KBM-7 (cell line): ENCODE data around the gene BPIFB3.

ENCODE experiments used
- DNase-seq: peaks from one replicate; pipeline ENCODE4 v3.0.0-alpha.2; 2015
- in situ Hi-C: fragments of 300-500 bp; cut with MboI; formaldehyde crosslinking; loops from 2 replicates; pipeline ENCODE4 v1.14.3; 2020; ENCODE audit warnings: low sequenced_read_pairs, low pct_unique_long_range_greater_than_20kb, mixed read lengths

Gene BPIFB3, protein sequence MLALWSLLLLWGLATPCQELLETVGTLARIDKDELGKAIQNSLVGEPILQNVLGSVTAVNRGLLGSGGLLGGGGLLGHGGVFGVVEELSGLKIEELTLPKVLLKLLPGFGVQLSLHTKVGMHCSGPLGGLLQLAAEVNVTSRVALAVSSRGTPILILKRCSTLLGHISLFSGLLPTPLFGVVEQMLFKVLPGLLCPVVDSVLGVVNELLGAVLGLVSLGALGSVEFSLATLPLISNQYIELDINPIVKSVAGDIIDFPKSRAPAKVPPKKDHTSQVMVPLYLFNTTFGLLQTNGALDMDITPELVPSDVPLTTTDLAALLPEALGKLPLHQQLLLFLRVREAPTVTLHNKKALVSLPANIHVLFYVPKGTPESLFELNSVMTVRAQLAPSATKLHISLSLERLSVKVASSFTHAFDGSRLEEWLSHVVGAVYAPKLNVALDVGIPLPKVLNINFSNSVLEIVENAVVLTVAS

DNA sequence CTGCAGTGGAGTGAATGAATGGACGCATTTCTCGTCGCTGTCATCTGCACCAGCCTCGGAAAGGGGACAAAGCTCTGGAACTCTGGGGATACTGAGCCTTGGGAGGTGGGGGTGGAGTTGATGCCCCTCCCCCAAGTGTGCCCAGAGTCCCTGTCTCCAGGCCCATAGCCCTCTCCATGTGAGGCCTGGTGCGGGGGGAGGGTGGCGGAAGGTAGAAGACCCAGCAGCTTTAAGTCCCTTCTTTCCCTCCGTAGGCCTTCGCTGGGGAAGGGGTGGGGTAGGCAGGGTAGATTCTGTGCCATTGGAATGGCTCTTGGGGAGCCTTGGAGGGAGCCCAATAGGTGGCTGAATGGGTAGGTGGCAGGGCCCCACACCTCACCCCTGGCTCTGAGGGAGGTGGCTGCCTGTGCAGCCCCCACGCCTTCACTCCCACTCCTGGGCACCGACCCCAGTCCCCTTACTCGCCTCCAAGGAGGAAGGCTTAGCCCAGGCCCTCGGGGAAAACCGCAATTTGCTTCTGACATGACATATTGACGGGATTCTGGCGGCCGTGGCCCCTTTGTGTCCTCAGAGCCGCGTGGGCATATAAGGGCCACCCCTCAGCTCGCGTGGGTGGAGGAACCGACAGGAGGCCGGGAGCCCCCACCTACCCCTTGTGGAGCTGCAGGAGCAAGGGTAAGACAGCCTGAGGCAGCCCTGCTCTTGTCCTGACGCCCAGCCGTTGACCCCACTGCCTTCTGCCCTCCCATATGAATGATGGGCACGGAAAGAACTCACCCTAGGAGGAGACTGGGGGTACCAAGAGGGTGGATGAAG is at the start of gene BPIFB3:
Gene BPIFB3, plus strand, starts transcription at position 613 of the 816 bp plus-strand sequence. CDS start 1,533 bp downstream, outside the sequence.
- DNase-seq: no peak
- in situ Hi-C loops: no loop called here

DNA sequence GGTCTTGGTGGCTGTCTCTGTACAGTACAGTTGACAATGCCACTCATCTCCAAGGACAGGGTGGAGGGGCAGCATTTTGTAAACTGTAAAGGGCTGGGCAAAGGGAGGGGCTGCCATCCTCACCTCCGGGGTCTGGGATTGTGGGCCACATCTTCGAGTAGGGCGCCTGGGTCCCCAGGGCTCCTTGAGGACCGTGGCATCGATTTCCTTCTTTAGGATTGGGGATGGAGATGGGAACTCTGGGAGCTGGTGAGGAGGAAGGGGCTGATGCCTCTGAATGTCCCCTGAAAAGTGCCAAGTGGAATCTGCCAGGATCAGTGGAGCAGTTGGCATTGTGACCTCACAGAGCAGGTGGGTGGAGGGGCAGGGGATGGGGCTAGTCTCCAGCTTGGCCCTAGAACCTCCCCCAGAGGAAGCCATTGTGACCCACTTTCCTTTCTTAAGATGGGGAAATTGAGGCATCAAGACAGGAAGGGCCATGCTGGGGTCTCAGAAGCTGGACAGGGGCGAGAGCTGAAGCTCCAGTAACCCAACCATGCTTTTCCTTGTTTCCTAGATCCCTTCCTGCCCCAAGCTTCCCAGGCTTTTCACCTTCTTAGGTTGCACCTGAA is 49.5 kb upstream of the BPIFB3 start, which contains the start of gene SUN5:
Gene SUN5, minus strand, starts transcription at position 293 of the 611 bp plus-strand sequence. Its CDS starts 93 bp downstream, at position 200.
- in situ Hi-C loops: no loop called here
- no peak for DNase-seq

DNA sequence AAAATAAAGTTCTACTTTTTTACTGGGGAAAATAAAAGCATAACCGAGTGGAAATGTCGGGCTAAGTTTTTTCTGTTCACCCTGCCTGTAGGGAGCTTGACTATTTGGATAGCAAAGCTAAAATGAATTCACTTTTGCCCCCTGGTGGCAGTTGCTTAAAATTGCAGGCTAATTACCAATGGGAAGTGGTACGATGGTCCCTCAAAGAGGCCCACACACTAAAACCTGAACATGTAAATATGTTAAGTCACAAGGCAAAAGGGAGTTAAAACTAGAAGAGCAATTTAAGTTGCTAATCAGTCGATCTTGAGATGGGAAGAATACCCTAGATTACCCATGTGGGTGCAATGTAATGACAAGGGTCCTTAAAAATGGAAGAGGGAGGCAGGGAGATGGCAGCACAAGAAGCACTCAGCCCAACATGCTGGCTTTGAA is 48.6 kb upstream of the BPIFB3 start:
- peak; percentile 72 for DNase-seq
- in situ Hi-C loops: no loop called here

DNA sequence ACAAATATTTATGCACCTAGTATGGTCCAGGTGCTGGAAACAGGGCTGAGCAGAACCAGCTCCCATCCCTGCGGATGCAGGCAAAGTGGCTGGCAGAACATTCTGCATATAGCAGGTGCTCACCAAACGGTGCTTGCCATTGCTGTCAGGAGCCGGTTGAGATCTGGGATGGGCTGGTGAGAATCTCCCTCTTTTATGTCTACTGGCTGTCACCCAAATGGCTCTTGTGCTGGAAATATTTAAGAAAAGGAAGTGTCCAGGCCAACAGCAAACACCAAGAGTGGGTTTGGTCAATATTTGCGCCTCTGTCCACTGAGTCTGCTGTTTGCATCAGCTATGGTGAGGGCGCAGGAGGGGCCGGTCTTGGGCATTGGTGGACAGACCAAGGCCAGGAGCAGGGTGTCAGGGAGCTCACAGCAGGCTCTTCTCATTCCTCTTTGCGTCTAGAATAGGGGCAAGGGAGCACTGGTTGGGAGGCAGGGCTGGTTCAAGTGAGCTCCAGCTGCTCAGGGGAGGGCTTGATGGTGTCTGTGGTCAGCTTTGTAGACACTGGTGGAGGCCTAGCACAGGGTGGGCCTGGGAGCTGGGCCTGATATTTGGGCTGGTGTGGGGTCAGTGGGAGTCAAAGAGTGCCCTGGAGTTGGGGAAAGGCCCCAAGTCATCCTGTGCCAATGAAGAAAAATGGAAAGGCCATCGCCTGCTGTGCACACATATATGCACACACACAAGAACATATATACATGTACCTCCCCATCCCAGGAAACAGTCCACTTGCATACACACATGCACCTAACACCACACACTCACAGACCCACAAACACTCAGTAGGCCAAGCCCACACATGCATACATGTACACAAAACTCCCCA is 47.6 kb upstream of the BPIFB3 start:
- in situ Hi-C loops: no loop called here
- DNase-seq: no peak

DNA sequence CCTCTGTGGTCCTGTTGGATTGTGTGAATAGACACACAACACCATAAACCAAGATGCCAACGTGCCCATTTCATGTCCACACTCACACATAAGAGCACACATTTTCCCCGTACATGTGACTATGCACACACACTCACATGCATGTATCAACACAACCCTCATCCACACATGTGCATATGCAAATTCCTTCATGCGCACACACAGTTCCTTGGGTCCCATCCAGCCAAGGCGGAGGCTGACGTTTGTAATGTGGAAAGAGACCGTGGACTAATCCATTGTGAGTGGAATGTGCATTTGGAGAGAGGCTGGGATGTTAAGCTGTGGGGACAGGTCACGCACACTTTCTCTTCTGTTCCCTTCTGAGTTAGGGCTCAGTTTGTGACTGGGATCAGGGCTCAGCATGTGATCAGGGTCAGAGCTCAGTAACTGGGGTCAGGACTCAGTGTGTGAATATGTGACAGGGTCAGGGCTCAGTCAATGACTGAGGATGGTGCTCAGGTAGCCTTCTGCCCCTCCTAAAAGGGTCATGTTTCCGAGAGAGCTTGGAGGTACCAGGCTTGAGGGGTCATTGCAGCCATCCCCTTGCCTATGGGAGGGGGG is 46.8 kb upstream of the BPIFB3 start:
- in situ Hi-C loops: no loop called here
- no peak for DNase-seq

DNA sequence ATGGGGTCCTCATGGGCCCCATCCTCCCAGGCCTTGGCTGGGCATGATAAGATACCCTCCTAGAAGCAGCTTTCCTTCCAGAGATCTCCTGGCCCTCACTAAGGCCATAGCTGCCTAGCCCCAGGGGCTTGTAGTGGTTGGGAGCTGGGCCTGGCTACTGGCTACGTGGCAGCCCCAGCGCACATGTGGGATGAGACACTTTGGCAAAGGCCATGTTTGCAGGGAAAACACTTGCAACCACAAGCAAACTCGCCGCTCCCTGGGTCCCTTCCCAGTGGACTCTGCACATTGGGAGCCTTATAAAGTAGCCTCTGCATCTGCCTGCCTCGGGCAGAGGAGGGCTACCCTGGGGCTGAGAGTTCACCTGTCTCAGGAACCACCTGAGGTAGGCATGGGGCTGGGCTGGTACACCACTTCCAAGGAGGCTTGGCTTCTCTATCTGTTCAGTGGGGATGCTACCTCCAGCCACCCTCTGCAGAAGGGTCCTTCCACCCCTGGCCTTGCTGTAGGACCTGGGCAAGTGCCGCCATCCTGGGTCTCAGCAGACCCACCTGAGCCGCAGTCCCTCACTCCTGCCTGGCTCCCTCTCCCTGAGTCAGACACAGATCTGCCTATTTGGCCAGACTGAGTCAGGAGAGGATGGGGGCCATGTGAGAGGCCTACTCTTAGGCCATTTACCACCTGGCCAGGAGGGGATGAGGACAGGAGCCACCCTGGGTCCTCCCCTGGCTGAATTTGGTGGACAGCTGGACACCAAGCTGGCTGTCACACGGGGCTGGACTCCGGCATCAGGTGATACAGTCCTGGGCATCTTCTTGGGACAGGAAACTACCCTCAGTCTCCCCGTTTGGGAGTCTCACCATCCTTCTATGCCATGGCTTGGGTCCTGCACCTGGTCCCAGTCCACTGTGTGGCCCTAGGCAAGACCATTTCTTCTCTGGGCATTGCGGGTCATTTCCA is 46.0 kb upstream of the BPIFB3 start, which contains the start of gene BPIFB2:
Gene BPIFB2, plus strand, starts transcription at position 329 of the 960 bp plus-strand sequence. CDS start 871 bp downstream, outside the sequence.
- no peak for DNase-seq
- in situ Hi-C loops: no loop called here

DNA sequence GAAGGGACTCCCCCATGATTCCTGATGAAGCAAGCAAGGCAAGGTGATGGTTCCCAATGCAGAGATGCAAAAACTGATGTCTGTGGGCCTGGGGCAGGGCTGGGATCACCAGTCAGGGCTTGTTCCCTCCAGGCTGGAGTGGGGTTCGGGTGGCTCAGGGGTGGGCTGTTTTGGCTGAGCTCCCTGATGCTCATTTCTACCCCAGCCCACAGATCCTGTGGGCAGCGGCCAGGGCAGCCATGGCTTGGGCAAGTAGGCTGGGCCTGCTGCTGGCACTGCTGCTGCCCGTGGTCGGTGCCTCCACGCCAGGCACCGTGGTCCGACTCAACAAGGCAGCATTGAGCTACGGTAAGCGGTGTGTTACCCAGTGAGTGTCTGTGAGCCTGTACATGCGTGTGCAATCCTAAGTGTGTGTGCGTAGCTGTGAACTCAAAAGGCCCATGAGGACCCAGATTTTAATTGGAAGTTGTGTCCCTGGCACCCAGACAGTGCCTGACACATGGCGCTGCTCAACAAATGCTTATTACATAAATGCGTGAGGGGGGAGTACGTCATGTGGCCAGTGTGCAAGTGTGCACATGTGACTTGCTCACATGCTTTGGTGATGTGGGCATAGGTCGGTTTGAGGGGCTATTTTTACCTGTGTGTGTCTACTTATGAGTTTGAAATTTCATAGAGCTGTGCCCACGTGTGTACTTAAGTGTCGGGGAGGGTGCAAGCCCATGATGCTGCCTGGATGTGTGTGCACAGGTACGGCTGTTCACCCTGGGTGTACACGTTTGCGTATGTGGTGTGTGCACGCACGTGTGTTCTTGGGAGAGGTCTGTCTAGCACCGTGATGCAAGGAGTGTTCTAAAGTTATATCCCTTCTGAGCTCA is 45.1 kb upstream of the BPIFB3 start:
- DNase-seq: no peak
- in situ Hi-C loops: no loop called here

DNA sequence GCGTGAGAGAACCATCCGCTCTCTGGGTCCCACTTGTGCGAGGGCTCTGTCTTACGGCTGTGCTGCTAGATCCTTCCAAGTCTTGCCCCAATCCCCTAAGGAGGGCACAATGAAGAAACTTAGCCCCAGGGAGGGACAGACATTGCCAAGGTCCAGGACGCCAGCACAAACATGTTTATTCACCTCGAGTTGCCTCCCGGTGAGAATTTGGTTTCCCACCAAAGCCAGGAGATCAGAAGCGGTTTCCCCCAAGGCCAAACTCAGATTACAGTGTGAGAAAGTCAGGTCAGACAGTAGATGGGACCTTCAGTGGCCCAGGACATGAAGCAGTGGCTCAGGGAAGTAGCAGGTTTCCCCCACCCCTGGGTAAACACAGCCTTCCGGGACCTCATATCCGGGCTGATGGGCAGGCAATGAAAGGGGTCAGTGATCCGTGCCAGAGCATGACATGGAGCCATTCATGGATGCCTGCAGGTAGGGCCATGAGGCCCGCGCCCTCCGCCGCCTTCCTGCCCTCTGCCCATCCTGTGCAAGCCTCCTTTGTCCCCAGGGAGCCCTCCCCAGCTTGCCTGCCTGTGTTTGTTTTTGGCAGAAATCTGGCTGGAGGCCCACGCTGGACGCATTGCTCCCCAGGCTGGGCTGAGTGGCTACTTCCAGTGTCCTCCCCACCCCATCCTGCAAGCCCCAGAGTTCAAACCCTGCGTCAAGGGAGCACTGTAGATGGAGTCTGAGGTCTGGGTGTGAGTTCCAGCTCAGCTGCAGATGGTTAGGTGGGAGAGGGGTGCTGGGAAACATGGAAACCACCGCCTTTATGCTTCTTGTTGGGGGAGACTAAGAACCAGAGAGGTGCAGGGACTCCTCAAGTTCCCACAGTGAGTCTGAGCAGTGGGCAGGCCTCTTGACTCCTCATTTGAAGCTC is 44.2 kb upstream of the BPIFB3 start:
- in situ Hi-C loops: no loop called here
- no peak for DNase-seq

DNA sequence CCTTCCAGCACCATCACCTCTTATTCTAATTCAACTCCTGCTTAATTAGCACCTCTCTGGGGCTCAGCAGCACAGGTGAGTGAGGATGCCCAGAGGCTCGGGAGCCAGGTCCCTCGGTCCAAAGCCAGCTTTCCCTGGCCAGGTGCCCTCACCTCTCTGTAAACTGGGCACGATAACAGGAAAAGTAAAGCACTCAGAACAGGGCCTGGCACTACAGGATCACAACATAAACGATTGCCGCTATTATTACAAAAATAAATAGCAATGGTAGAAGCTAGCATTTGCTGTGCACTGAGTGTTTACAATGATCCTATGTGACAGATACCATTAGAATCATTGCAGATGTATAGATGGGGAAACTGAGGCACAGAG is 43.6 kb upstream of the BPIFB3 start:
- DNase-seq: no peak
- in situ Hi-C loops: no loop called here

DNA sequence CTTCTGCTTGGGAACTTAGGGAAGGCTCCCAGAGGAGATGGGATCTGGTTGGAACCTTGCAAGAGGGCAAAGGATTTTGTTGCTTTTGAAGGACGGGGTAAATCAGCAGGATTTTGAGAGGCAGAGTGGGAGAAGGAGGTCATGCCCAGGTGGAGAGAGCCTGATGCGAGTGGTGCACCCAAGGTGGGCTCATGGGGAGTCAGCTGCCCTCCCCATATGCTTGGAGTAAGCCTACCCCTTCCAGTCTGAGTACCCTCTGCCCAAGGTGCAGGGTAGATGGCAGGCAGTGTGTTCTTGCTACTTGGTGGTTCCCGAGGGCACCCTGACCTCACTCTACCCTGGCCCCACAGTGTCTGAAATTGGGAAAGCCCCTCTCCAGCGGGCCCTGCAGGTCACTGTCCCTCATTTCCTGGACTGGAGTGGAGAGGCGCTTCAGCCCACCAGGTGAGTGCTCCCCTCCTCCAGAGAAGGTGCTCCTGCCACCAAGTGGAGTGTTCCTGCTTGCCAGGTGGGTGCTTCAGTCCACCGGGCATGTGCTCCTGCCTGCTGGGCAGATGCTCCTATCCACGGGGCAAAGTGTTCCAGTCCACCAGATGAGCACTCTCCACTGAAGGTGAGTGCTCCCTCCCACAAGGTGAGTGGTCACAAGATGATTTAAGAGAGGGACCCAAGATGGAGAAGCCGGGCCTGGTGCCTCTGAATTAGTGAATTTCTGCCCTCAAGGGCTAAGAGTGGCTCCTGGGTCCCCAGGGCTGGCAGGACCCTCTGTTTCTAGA is 42.8 kb upstream of the BPIFB3 start:
- in situ Hi-C loops: no loop called here
- DNase-seq: no peak

DNA sequence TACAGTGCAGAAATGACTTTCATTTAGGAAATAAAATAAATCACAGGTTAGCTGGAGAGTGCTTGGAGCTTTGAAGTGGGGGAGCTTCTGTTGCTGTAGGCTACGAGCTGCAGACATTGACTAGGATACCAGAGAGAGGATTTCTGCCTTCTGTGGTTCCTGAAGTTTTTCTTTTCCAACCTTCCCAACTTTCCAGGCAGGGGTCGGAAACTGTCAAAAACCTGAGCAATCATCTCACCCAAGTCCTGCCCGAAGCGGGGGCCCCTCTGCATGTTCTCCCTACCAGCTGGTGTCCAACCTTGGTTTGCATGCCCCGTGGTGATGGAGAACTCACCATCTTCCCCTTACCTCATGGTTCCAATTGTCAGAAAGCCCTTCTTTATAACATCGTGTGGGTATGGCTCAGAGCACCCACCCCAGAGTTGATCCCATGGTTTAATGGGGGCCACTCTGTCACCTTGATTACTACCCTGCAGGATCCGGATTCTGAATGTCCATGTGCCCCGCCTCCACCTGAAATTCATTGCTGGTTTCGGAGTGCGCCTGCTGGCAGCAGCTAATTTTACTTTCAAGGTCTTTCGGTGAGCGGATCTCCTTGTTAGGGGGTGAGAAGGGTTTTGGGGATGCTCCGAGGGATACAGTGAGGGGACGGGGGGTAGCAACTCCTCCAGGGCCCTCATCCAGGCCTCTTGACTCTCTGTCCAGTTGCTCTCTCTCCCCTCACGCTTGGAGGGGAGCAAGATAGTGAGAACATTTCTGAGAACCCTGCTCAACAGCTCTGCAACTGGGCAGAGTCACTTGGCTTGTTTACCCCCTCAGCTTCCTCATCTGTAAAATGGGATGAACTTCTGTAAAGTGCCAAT is 41.1 kb upstream of the BPIFB3 start:
- DNase-seq: no peak
- in situ Hi-C loops: no loop called here

DNA sequence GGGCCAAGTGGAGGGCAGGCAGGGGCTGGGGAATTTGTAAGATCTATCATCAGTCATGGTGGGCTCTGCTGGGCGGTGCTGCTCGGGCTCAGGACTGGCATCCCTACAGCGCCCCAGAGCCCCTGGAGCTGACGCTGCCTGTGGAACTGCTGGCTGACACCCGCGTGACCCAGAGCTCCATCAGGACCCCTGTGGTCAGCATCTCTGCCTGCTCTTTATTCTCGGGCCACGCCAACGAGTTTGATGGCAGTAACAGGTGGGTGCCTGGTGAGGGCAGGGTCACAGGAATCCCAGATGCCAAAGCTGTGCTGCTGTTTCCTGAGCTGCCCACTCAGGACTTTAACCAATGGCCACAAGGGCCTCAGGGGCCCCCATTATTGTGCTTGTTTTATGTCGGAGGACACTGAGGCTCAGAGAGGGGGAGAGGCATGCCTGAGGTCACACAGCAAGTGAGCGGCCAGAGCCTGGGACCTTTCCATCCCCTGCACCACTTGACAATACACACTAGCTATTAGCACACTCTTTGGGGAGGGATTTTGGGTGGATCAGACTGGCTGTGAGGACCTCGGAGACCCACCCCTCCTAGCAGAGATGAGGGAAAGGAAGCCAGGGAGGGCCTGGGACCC is 39.9 kb upstream of the BPIFB3 start:
- in situ Hi-C loops: no loop called here
- no peak for DNase-seq

DNA sequence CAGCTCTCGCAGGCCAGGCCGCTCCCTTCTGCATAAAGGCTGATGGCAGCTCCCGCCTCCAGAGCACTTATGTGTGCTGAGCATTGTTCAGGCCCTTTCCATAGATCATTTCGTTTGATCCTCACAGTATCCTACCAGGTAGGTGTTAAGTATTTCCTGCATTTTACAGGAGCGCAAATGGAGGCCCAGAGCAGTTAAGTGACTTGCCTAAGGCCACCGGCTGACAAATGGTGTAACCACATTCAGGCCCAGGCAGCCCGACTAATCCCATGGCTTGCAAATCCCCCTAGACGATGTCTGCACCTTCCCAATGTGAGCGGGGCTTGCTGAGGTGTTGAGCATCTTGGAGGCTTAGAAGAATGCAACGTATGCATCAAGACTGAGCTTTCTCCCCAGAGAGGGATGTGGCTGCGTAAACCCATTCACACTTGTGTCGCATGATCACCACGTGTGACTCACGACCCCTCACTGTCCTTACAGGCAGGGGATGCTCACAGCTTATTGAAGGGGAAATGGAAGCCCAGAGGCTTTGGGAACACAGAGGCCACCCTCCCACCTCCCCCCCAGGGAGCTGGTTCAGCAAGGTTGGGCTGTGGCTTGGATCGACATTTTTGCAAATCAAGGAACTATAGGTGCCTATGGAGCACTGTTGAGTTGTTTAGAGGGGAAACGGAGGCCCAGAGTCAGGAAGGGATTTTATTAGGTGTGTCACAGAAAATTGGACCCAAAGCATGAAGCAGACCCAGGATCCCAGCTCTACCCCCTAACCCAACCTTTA is 39.2 kb upstream of the BPIFB3 start:
- no peak for DNase-seq
- in situ Hi-C loops: no loop called here
